ENCODE measurements around the gene RALGPS1. TPM values are rescaled to one million over a fixed set of nuclear protein-coding genes. Genes with fewer than 3 reads are reported as not detected.

RALGPS1 gene
- total RNA-seq, 2 experiments from 2014 or later: 2.1 to 2.4 TPM

DNA sequence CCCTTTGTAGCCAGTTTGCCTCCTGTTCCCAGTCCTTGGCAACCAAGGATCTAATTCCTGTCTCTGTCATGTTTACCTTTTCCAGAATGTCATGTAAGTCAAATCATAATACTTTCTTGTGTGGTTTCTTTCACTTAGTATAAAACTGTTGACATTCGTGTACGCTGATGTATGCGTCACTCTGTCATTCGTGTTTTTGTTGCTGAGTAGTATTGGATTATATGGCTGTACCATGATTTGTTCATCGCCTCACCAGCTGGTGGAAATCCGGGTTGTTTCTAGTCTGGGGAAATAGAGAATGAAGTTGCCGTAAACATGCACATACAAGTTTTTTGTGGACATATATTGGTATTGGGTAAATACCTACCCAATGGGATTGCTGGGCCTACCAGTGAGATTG lies 110.5 kb downstream of the RALGPS1 start:
- Mint-ChIP-seq H3K9me3 (no peaks in the 10 kb centered on the region), H3K4me3 (no peak overlapping the region), H3K27ac (no peak overlapping the region), H3K27me3 (ENCODE audit: low read depth) (no peaks in the 10 kb centered on the region), H3K4me1 (ENCODE audit: low read depth) (no peaks in the 10 kb centered on the region), H3K36me3 (ENCODE audit: low read depth) (no peaks in the 10 kb centered on the region)
- CTCF ChIA-PET: no interaction called here
- no peak for DNase-seq
- intact Hi-C loops (cut with micrococcal nuclease): no loop called here

GRCh38 chr9:127027694-127028093 lies 113.1 kb downstream of the RALGPS1 start:
- intact Hi-C loops (cut with micrococcal nuclease): no loop called here
- Mint-ChIP-seq H3K36me3 (ENCODE audit: low read depth) (no peaks in the 10 kb centered on the region), H3K4me1 (ENCODE audit: low read depth) (no peaks in the 10 kb centered on the region), H3K4me3 (no peak overlapping the region), H3K27me3 (ENCODE audit: low read depth) (no peaks in the 10 kb centered on the region), H3K27ac (no peak overlapping the region), H3K9me3 (no peaks in the 10 kb centered on the region)
- CTCF ChIA-PET: no interaction called here
- no peak for DNase-seq

DNA sequence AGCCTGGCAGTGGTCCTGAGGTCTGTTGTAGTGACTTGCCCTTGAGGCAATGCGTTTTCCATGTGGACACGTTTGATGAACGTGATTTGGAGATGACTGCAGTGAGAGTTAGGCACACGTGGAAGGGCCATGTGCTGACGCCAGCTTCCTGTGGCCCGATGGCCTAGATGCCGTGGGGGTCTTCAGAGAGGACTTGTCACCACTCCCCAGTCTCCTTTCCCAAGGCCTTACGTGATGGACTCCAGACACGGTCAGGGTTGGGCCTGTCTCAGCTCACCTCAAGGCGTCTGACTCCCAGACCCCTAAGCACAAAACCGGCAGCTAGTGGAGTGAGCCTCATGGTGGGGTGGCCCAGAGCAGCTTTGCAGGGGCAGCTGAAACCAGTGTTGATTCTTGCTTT lies 115.0 kb downstream of the RALGPS1 start:
- CTCF ChIA-PET: no interaction called here
- Mint-ChIP-seq H3K27me3 (ENCODE audit: low read depth) (no peaks in the 10 kb centered on the region), H3K4me3 (no peak overlapping the region), H3K27ac (no peak overlapping the region), H3K4me1 (ENCODE audit: low read depth) (no peaks in the 10 kb centered on the region), H3K36me3 (ENCODE audit: low read depth) (no peaks in the 10 kb centered on the region), H3K9me3 (no peaks in the 10 kb centered on the region)
- intact Hi-C loops (cut with micrococcal nuclease): no loop called here
- no peak for DNase-seq

GRCh38 chr9:127030814-127031740 lies 116.5 kb downstream of the RALGPS1 start:
- H3K4me3 Mint-ChIP-seq: no peak overlapping the region
- DNase-seq: no peak
- H3K4me1 Mint-ChIP-seq (ENCODE audit: low read depth): no peaks in the 10 kb centered on the region
- no peak overlapping the region for H3K27ac Mint-ChIP-seq
- H3K36me3 Mint-ChIP-seq (ENCODE audit: low read depth): no peaks in the 10 kb centered on the region
- H3K27me3 Mint-ChIP-seq (ENCODE audit: low read depth): no peaks in the 10 kb centered on the region
- intact Hi-C loops (cut with micrococcal nuclease): no loop called here
- CTCF ChIA-PET: no interaction called here
- no peaks in the 10 kb centered on the region for H3K9me3 Mint-ChIP-seq

DNA sequence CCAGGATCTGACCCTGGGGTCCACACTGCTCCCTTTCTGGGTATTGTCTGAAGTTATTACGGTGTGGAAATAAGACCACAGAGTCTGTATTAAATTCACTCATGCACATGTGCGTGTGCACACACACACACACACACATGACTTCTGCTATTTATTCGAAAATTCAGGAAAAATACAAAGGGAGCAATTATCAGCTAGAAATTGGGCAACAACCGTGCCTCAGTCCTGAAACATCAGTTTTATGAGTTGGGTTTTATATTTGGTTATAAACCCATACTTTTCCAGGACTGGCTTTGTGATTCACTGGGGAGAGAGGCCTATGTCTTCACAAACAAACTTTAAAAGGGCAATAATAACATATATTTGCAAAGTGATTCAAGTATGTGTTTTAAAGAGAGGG lies 117.7 kb downstream of the RALGPS1 start:
- no peak overlapping the region for H3K27ac Mint-ChIP-seq
- no peak for DNase-seq
- CTCF ChIA-PET: no interaction called here
- intact Hi-C loops (cut with micrococcal nuclease): no loop called here
- H3K4me1 Mint-ChIP-seq (ENCODE audit: low read depth): no peaks in the 10 kb centered on the region
- no peaks in the 10 kb centered on the region for H3K27me3 Mint-ChIP-seq (ENCODE audit: low read depth)
- H3K36me3 Mint-ChIP-seq (ENCODE audit: low read depth): no peaks in the 10 kb centered on the region
- H3K4me3 Mint-ChIP-seq: no peak overlapping the region
- H3K9me3 Mint-ChIP-seq: no peaks in the 10 kb centered on the region

- DNase-seq: no peak
- CTCF ChIA-PET: no interaction called here
- Mint-ChIP-seq H3K27me3 (ENCODE audit: low read depth) (no peaks in the 10 kb centered on the region), H3K4me3 (no peak overlapping the region), H3K9me3 (no peaks in the 10 kb centered on the region), H3K36me3 (ENCODE audit: low read depth) (no peaks in the 10 kb centered on the region), H3K4me1 (ENCODE audit: low read depth) (no peaks in the 10 kb centered on the region), H3K27ac (no peak overlapping the region)
- intact Hi-C loops (cut with micrococcal nuclease): no loop called here
These were observed 118.5 kb downstream of the RALGPS1 start for GRCh38 chr9:127033061-127033460.

DNA sequence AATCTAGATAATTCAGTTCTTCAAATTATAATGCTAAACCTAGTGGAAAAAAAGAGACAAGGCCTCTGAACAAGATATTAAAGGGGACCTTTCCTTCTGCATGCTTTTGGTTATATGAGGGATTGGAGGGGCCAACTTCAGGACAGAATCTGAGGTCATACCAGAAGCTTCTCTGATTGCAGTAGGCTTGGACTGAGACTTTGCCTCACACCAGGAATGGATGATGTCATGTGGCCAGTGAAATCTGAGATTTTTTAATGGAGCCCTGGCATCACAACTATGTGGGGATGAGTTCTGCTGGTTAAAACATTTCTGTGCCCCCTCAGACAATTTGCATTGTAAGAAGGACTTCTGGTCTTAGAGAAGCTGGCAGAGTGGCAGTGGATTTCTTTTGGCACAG lies 119.2 kb downstream of the RALGPS1 start:
- CTCF ChIA-PET: interaction anchor here (0.6 kb wide), 1 partner anchor 836 kb away, joined by 3 read pairs; no protein-coding TSS in a partner anchor
- H3K27ac Mint-ChIP-seq: no peak overlapping the region
- H3K27me3 Mint-ChIP-seq (ENCODE audit: low read depth): no peaks in the 10 kb centered on the region
- H3K9me3 Mint-ChIP-seq: no peaks in the 10 kb centered on the region
- H3K36me3 Mint-ChIP-seq (ENCODE audit: low read depth): no peaks in the 10 kb centered on the region
- no peak overlapping the region for H3K4me3 Mint-ChIP-seq
- intact Hi-C loops (cut with micrococcal nuclease): no loop called here
- H3K4me1 Mint-ChIP-seq (ENCODE audit: low read depth): no peaks in the 10 kb centered on the region
- DNase-seq: no peak

DNA sequence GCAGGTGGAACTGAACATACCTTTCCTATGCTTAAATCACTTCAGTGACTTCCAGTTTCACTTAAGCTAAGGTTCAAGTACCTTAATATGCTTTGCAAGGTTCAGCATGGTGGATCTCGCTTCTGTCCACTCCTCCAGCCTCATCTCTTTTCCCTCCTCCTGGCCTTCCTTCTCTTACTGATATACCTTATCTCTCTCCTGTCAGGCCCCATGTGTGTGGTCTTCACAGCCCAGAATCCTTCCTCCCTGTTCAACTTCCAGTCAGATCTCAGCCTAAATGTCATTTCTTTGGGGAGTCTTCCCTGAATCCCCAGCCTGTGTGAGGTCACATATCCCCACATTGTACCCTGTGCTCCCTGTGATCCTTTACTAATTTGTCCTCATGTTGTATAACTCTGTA lies 120.1 kb downstream of the RALGPS1 start:
- H3K27ac Mint-ChIP-seq: no peak overlapping the region
- no peaks in the 10 kb centered on the region for H3K36me3 Mint-ChIP-seq (ENCODE audit: low read depth)
- intact Hi-C loops (cut with micrococcal nuclease): no loop called here
- no peak overlapping the region for H3K4me3 Mint-ChIP-seq
- no peaks in the 10 kb centered on the region for H3K9me3 Mint-ChIP-seq
- no peaks in the 10 kb centered on the region for H3K27me3 Mint-ChIP-seq (ENCODE audit: low read depth)
- CTCF ChIA-PET: no interaction called here
- no peak for DNase-seq
- no peaks in the 10 kb centered on the region for H3K4me1 Mint-ChIP-seq (ENCODE audit: low read depth)

DNA sequence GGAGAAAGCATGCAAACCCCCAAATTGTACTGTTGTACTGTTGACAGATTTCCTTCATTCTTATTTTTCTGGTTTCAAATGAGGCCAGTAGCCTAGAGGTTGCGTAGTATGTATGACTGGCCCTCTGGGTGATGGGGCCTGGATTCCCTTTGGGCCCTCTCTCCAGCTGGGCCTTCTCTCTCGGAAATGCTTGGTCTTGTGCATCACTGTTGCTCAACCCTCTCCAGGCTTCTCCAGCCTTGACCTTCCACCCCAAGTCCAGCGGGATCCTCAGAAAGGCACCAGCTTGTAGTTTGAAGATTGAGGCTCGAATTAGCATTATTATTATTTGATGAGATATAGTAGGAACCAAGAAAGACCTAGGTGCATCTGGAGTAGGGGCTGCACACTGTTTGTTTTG lies 120.8 kb downstream of the RALGPS1 start:
- no peak overlapping the region for H3K4me3 Mint-ChIP-seq
- no peaks in the 10 kb centered on the region for H3K4me1 Mint-ChIP-seq (ENCODE audit: low read depth)
- no peaks in the 10 kb centered on the region for H3K27me3 Mint-ChIP-seq (ENCODE audit: low read depth)
- H3K9me3 Mint-ChIP-seq: no peaks in the 10 kb centered on the region
- no peak overlapping the region for H3K27ac Mint-ChIP-seq
- intact Hi-C loops (cut with micrococcal nuclease): no loop called here
- CTCF ChIA-PET: interaction anchor here (0.6 kb wide), 1 partner anchor 52 kb away, joined by 3 read pairs; no protein-coding TSS in a partner anchor
- no peaks in the 10 kb centered on the region for H3K36me3 Mint-ChIP-seq (ENCODE audit: low read depth)
- DNase-seq: no peak

- no peak overlapping the region for H3K27ac Mint-ChIP-seq
- intact Hi-C loops (cut with micrococcal nuclease): no loop called here
- H3K9me3 Mint-ChIP-seq: no peaks in the 10 kb centered on the region
- CTCF ChIA-PET: interaction anchor here (0.6 kb wide), 1 partner anchor 53 kb away, joined by 3 read pairs; no protein-coding TSS in a partner anchor
- no peaks in the 10 kb centered on the region for H3K4me1 Mint-ChIP-seq (ENCODE audit: low read depth)
- no peaks in the 10 kb centered on the region for H3K27me3 Mint-ChIP-seq (ENCODE audit: low read depth)
- no peak for DNase-seq
- H3K4me3 Mint-ChIP-seq: no peak overlapping the region
- no peaks in the 10 kb centered on the region for H3K36me3 Mint-ChIP-seq (ENCODE audit: low read depth)
These were observed 121.4 kb downstream of the RALGPS1 start for GRCh38 chr9:127035948-127036347.

DNA sequence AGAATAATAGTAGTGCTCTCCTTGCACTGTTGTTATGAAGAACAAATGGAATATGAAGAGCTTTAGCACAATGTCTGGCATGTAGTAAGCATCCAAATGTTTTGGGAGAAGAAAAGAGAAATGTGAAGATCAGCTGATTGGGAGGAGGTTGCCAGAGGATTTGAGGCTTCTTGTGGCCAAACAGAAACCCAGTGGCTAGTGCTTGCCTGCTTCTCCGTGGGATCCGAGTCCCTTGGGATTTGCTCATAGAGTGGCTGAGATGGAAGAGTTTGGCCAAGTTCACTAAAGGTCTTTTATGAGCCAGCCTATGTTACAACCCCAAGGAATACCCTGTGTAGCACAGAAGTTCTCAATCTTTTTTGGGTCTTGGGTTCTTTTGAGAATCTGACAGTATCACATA lies 121.9 kb downstream of the RALGPS1 start:
- Mint-ChIP-seq H3K4me1 (ENCODE audit: low read depth) (no peaks in the 10 kb centered on the region), H3K27me3 (ENCODE audit: low read depth) (no peaks in the 10 kb centered on the region), H3K36me3 (ENCODE audit: low read depth) (no peaks in the 10 kb centered on the region), H3K27ac (no peak overlapping the region), H3K4me3 (no peak overlapping the region), H3K9me3 (no peaks in the 10 kb centered on the region)
- no peak for DNase-seq
- intact Hi-C loops (cut with micrococcal nuclease): no loop called here
- CTCF ChIA-PET: no interaction called here

- intact Hi-C loops (cut with micrococcal nuclease): no loop called here
These were observed 123.9 kb downstream of the RALGPS1 start for GRCh38 chr9:127038531-127038930.

DNA sequence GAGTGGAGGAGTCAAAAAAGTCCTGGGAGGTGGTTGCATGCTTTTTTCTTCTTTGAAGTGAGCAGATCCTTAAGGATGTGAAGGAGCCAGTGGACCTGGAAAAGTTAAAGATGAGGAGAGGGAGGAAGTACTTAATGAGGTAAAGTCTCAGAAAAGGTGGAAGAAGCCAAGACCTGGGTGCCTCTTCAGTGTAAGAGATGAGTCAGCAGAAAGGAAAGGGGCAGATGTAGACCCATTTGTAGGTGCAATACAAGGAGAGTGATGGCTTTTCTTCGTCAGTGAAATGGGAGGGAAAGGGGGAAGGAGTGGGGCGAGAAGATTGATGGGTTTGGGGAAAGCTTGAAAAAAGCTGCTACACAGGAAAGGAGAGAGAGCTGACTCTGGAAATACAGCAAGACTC lies 124.9 kb downstream of the RALGPS1 start:
- intact Hi-C loops (cut with micrococcal nuclease): no loop called here
- Mint-ChIP-seq H3K4me3 (no peak overlapping the region), H3K27ac (no peak overlapping the region), H3K9me3 (no peaks in the 10 kb centered on the region), H3K27me3 (ENCODE audit: low read depth) (no peaks in the 10 kb centered on the region), H3K36me3 (ENCODE audit: low read depth) (no peaks in the 10 kb centered on the region), H3K4me1 (ENCODE audit: low read depth) (no peaks in the 10 kb centered on the region)
- DNase-seq: no peak
- CTCF ChIA-PET: no interaction called here

More at GRCh38 chr9:127038531-127038930, 123.9 kb downstream of the RALGPS1 start:
- no peak for DNase-seq
- Mint-ChIP-seq H3K4me3 (no peak overlapping the region), H3K27ac (no peak overlapping the region), H3K4me1 (ENCODE audit: low read depth) (no peaks in the 10 kb centered on the region), H3K9me3 (no peaks in the 10 kb centered on the region), H3K36me3 (ENCODE audit: low read depth) (no peaks in the 10 kb centered on the region), H3K27me3 (ENCODE audit: low read depth) (no peaks in the 10 kb centered on the region)
- CTCF ChIA-PET: no interaction called here

All from activated naive CD4-positive, alpha-beta T cell treated with anti-CD3 and anti-CD28 coated beads for 36 hours (primary cell).